ENCODE measurements around the gene RALB. TPM values are rescaled to one million over a fixed set of nuclear protein-coding genes. Genes with fewer than 3 reads are reported as not detected.
"Not testable (repeated sequence)": the region's sequence is repeated elsewhere in the genome, so short reads cannot be mapped to it uniquely, and the experiment has no call there.

Gene RALB
- polyA plus RNA-seq, 1 donor (not counting 4 experiments of a cell fraction or from before 2014, with no cell fraction given): 80.8 TPM

DNA sequence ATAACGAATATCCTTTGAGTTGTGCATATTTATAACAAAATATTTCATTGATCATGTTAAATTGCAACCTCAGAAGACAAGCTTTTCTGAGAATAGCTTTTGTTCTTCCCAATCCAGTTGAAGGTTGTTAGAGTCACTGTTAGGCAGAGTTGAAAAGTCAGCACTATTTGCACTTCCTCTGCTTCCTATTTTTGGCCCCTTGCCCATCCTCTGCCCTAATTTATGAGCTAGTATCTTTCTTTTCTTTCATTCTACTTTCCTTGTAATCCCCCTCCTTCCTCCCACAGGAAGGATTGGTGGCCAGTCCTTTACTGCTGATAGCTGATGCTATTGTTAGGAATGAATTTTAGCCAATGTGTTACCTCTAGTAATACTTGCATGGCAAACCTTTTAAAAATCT, 4.9 kb downstream of the RALB start:
- Histone ChIP-seq H3K9ac (ENCODE audit: control insufficient read depth, extremely low read depth, insufficient read depth, low read length) (no peak overlapping the region), H3K27me3 (ENCODE audit: control insufficient read depth, extremely low read depth, insufficient read depth, low read length) (no peaks in the 10 kb centered on the region), H3K9me1 (ENCODE audit: control insufficient read depth, extremely low read depth, insufficient read depth, low read length) (no peaks in the 10 kb centered on the region), H2AFZ (ENCODE audit: control insufficient read depth, low read length) (no peak overlapping the region), H3K4me2 (ENCODE audit: control insufficient read depth, extremely low read depth, insufficient read depth, low read depth, low read length) (no peak overlapping the region), H3K4me3 (ENCODE audit: control insufficient read depth in 2 of 3, extremely low read depth in 1 of 3, insufficient read depth in 2 of 3, low read depth in 1 of 3, low read length in 3 of 3) (no peak overlapping the region), H3K4me1 (ENCODE audit: control insufficient read depth, extremely low read depth, insufficient read depth, low read length) (peaks cover 16% of the 10 kb centered on the region), H3K27ac (ENCODE audit: control insufficient read depth, insufficient read depth, low read length) (no peak overlapping the region), H3K79me2 (ENCODE audit: control insufficient read depth, insufficient read depth, low read length) (peaks cover 71% of the 10 kb centered on the region), H3K36me3 (ENCODE audit: control insufficient read depth in 2 of 2, extremely low read depth in 1 of 2, insufficient read depth in 2 of 2, low read length in 2 of 2) (peaks cover 5 to 8% of the 10 kb centered on the region in 2 experiments), H4K20me1 (ENCODE audit: control insufficient read depth, extremely low read depth, insufficient read depth, low read length) (peaks cover 5% of the 10 kb centered on the region), H3K9me3 (ENCODE audit: control insufficient read depth, low read depth, low read length) (no peaks in the 10 kb centered on the region)
- dilution Hi-C loops (cut with MboI; ENCODE audit: extremely low pct_ligation_motif_present, low sequenced_read_pairs): no loop called here
- FAIRE-seq (no peak), DNase-seq (ENCODE audit: low read depth, low spot score) (no peak)
- TF ChIP-seq, protein P1, sequence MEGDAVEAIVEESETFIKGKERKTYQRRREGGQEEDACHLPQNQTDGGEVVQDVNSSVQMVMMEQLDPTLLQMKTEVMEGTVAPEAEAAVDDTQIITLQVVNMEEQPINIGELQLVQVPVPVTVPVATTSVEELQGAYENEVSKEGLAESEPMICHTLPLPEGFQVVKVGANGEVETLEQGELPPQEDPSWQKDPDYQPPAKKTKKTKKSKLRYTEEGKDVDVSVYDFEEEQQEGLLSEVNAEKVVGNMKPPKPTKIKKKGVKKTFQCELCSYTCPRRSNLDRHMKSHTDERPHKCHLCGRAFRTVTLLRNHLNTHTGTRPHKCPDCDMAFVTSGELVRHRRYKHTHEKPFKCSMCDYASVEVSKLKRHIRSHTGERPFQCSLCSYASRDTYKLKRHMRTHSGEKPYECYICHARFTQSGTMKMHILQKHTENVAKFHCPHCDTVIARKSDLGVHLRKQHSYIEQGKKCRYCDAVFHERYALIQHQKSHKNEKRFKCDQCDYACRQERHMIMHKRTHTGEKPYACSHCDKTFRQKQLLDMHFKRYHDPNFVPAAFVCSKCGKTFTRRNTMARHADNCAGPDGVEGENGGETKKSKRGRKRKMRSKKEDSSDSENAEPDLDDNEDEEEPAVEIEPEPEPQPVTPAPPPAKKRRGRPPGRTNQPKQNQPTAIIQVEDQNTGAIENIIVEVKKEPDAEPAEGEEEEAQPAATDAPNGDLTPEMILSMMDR (optimal IDR thresholded peaks at IDR 0.05 in 1 of 3, IDR thresholded peaks at IDR 0.05 in 1 of 3, conservative IDR thresholded peaks at IDR 0.05 in 1 of 3; ENCODE audit: extremely low read depth in 1 of 3, insufficient read depth in 2 of 3, low read length in 3 of 3): no peak
- TF ChIP-seq EZH2 (IDR thresholded peaks at IDR 0.05; ENCODE audit: low read length): no peak

DNA sequence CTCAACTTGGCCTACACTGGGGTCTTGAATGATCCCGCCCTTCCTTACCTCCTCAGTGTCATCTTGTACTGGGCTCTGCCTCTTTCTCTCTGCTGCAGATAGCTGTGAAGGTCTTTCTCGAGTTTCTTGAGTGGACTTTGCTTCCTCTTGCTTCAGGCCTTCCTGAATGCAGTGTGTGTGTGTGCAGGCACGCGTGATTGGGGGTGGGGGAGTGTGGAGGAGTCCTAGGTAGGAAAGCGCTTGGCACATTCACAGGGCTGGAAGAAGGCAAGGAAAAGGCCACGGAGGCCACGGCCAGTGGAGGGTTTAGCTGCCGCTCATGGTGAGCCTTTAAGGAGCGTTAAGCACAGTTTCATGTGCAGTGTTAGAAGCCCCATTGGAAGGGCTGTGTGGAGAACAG, 5.5 kb downstream of the RALB start:
- dilution Hi-C loops (cut with MboI; ENCODE audit: extremely low pct_ligation_motif_present, low sequenced_read_pairs): no loop called here
- Histone ChIP-seq H3K27me3 (ENCODE audit: control insufficient read depth, extremely low read depth, insufficient read depth, low read length) (no peaks in the 10 kb centered on the region), H3K36me3 (ENCODE audit: control insufficient read depth in 2 of 2, extremely low read depth in 1 of 2, insufficient read depth in 2 of 2, low read length in 2 of 2) (peaks cover 5 to 8% of the 10 kb centered on the region in 2 experiments), H2AFZ (ENCODE audit: control insufficient read depth, low read length) (no peak overlapping the region), H3K9ac (ENCODE audit: control insufficient read depth, extremely low read depth, insufficient read depth, low read length) (no peak overlapping the region), H3K4me3 (ENCODE audit: control insufficient read depth in 2 of 3, extremely low read depth in 1 of 3, insufficient read depth in 2 of 3, low read depth in 1 of 3, low read length in 3 of 3) (no peak overlapping the region), H3K79me2 (ENCODE audit: control insufficient read depth, insufficient read depth, low read length) (peaks cover 72% of the 10 kb centered on the region), H3K4me2 (ENCODE audit: control insufficient read depth, extremely low read depth, insufficient read depth, low read depth, low read length) (no peak overlapping the region), H3K4me1 (ENCODE audit: control insufficient read depth, extremely low read depth, insufficient read depth, low read length) (peaks cover 23% of the 10 kb centered on the region), H3K27ac (ENCODE audit: control insufficient read depth, insufficient read depth, low read length) (no peak overlapping the region), H4K20me1 (ENCODE audit: control insufficient read depth, extremely low read depth, insufficient read depth, low read length) (peaks cover 5% of the 10 kb centered on the region), H3K9me3 (ENCODE audit: control insufficient read depth, low read depth, low read length) (no peaks in the 10 kb centered on the region), H3K9me1 (ENCODE audit: control insufficient read depth, extremely low read depth, insufficient read depth, low read length) (no peaks in the 10 kb centered on the region)
- no peak for FAIRE-seq
- TF ChIP-seq, protein P1 (optimal IDR thresholded peaks at IDR 0.05 in 1 of 3, IDR thresholded peaks at IDR 0.05 in 1 of 3, conservative IDR thresholded peaks at IDR 0.05 in 1 of 3; ENCODE audit: extremely low read depth in 1 of 3, insufficient read depth in 2 of 3, low read length in 3 of 3): no peak
- TF ChIP-seq EZH2 (IDR thresholded peaks at IDR 0.05; ENCODE audit: low read length): no peak
- DNase-seq (ENCODE audit: low read depth, low spot score): no peak

DNA sequence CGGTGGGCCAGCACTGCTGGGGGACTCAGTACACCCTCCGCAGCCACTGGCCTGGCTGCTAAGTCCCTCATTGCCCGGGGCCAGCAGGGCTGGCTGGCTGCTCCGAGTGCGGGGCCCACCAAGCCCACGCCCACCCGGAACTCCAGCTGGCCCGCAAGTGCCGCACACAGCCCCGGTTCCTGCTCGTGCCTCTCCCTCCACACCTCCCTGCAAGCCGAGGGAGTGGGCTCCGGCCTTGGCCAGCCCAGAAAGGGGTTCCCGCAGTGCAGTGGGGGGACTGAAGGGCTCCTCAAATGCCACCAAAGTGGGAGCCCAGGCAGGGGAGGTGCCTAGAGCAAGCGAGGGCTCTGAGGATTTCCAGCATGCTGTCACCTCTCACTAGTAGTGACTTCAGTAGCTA, 7.3 kb downstream of the RALB start:
- Histone ChIP-seq H3K79me2 (ENCODE audit: control insufficient read depth, insufficient read depth, low read length) (peaks cover 70% of the 10 kb centered on the region), H3K4me1 (ENCODE audit: control insufficient read depth, extremely low read depth, insufficient read depth, low read length) (peaks cover 16% of the 10 kb centered on the region)
- H3K4me3 ChIP-seq (ENCODE audit: control insufficient read depth in 2 of 3, extremely low read depth in 1 of 3, insufficient read depth in 2 of 3, low read depth in 1 of 3, low read length in 3 of 3); H3K9me1 ChIP-seq (ENCODE audit: control insufficient read depth, extremely low read depth, insufficient read depth, low read length); DNase-seq (ENCODE audit: low read depth, low spot score); H3K36me3 ChIP-seq (ENCODE audit: control insufficient read depth in 2 of 2, extremely low read depth in 1 of 2, insufficient read depth in 2 of 2, low read length in 2 of 2); H2AFZ ChIP-seq (ENCODE audit: control insufficient read depth, low read length); dilution Hi-C loops (cut with MboI; ENCODE audit: extremely low pct_ligation_motif_present, low sequenced_read_pairs); H3K27ac ChIP-seq (ENCODE audit: control insufficient read depth, insufficient read depth, low read length); H4K20me1 ChIP-seq (ENCODE audit: control insufficient read depth, extremely low read depth, insufficient read depth, low read length); H3K9ac ChIP-seq (ENCODE audit: control insufficient read depth, extremely low read depth, insufficient read depth, low read length); FAIRE-seq; H3K4me2 ChIP-seq (ENCODE audit: control insufficient read depth, extremely low read depth, insufficient read depth, low read depth, low read length); H3K27me3 ChIP-seq (ENCODE audit: control insufficient read depth, extremely low read depth, insufficient read depth, low read length); H3K9me3 ChIP-seq (ENCODE audit: control insufficient read depth, low read depth, low read length): not testable (repeated sequence)
